GDM1 (cell line): ENCODE data around the gene BRD7.

ENCODE experiments used
- DNase-seq: peaks from one replicate; lab custom pipeline; 2025; lab: John Stamatoyannopoulos, UW

Gene BRD7

GRCh38 chr16:50389900-50390299, 21.1 kb upstream of the BRD7 start:
- no peak for DNase-seq

- DNase-seq, result no peak
These were observed 19.7 kb upstream of the BRD7 start for GRCh38 chr16:50388496-50388895.

GRCh38 chr16:50386774-50387173, 18.0 kb upstream of the BRD7 start:
- DNase-seq, result no peak

- no peak for DNase-seq
These were observed 17.4 kb upstream of the BRD7 start for GRCh38 chr16:50386139-50386538.

- DNase-seq, result no peak
These were observed 15.8 kb upstream of the BRD7 start for GRCh38 chr16:50384500-50385135.

GRCh38 chr16:50381679-50382440, 13.1 kb upstream of the BRD7 start:
- no peak for DNase-seq

- no peak for DNase-seq
These were observed 9.6 kb upstream of the BRD7 start for GRCh38 chr16:50378417-50378816.

GRCh38 chr16:50377001-50377400, 8.2 kb upstream of the BRD7 start:
- DNase-seq, result no peak

- DNase-seq, result no peak
These were observed 5.0 kb upstream of the BRD7 start for GRCh38 chr16:50373780-50374179.

- DNase-seq, result no peak
These were observed 4.5 kb upstream of the BRD7 start for GRCh38 chr16:50373345-50373701.

GRCh38 chr16:50372611-50373344, 4.0 kb upstream of the BRD7 start:
- no peak for DNase-seq

- no peak for DNase-seq
These were observed 3.3 kb upstream of the BRD7 start for GRCh38 chr16:50371936-50372595.

GRCh38 chr16:50371036-50371716, 2.4 kb upstream of the BRD7 start:
- no peak for DNase-seq

- no peak for DNase-seq
These were observed 481 bp upstream of the BRD7 start for GRCh38 chr16:50369133-50369804.

GRCh38 chr16:50367777-50368409, 895 bp downstream of the BRD7 start:
- DNase-seq, result no peak

- DNase-seq, result no peak
These were observed 2.8 kb downstream of the BRD7 start for GRCh38 chr16:50365791-50366575.

- no peak for DNase-seq
These were observed 5.1 kb downstream of the BRD7 start for GRCh38 chr16:50363656-50364055.

GRCh38 chr16:50360779-50361178, 8.0 kb downstream of the BRD7 start:
- DNase-seq, result no peak

GRCh38 chr16:50360033-50360778, 8.6 kb downstream of the BRD7 start:
- DNase-seq, result no peak
